GM19468 (cell line): ENCODE results near the gene INPP5B.

Experiments used
- ATAC-seq: cut with Tn5 transposase; IDR thresholded peaks from one replicate; pipeline ENCODE4 v1.9.1; 2021; ENCODE audit warnings: mild to moderate bottlenecking, moderate library complexity, moderate number of reproducible peaks; ENCODE audit not compliant: unreplicated experiment; ENCODE audit errors: extremely low read depth

INPP5B gene

GRCh38 chr1:37879865-37880264 lies 67.0 kb downstream of the INPP5B start:
- ATAC-seq: no peak

- no peak for ATAC-seq
Observed at GRCh38 chr1:37878071-37878470, 68.8 kb downstream of the INPP5B start.

DNA sequence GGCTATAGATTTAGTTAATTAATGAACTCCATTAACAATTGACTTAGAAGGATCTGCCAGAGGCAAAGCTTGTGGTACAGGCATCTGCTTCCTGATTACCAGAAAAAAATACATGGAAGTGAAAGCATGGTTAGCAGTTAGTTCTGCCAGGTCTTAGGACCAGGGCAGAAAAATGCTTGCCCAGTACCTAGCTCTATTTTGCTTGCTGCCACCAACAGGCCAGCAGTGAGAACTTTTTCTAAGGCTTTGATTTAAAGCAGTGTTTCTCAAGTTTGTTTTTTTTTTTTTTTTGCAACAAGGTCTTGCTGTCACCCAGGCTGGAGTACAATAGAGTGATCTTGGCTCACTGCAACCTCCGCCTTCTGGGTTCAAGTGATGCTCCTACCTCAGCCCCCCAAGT lies 71.0 kb downstream of the INPP5B start:
- no peak for ATAC-seq

GRCh38 chr1:37872692-37873091 lies 74.2 kb downstream of the INPP5B start:
- ATAC-seq: no peak

GRCh38 chr1:37868466-37868865 lies 78.4 kb downstream of the INPP5B start:
- no peak for ATAC-seq

DNA sequence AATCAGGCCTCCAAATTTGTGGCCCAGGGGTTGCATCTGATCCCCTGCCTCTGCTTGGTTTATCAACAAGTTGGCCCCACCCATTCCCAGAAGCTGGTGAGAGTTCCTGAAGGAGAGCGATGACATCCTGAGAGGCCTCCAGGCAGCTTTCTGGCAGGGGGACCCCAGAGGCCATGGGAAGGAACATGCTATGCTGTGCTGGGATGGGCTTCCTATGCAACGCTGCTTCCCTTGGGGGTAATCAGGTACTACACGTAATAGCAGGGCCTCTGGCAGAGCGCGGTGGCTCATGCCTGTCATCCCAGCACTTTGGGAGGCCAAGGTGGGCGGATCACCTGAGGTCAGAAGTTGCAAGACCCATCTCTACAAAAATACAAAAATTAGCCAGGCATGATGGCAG lies 79.1 kb downstream of the INPP5B start:
- ATAC-seq: no peak

GRCh38 chr1:37866491-37866890 lies 80.4 kb downstream of the INPP5B start:
- ATAC-seq: no peak

GRCh38 chr1:37865348-37866120 lies 81.3 kb downstream of the INPP5B start:
- no peak for ATAC-seq

DNA sequence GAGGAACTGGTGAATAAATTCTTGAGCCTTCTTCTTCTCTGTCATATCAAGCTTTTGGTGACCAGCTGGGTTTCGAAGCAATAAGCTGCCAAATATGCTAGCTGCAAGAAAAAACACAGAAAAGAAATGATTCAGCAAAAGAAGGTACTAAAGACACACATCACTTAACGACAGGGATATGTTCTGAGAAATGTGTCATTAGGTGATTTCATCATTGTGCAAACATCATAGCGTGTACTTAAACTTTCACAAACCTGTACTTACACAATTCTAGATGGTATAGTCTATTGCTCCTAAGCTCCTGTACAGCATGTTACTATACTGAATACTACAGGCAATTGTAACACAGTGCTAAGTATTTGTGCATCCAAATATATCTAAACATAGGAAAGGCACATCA lies 84.5 kb downstream of the INPP5B start:
- no peak for ATAC-seq

DNA sequence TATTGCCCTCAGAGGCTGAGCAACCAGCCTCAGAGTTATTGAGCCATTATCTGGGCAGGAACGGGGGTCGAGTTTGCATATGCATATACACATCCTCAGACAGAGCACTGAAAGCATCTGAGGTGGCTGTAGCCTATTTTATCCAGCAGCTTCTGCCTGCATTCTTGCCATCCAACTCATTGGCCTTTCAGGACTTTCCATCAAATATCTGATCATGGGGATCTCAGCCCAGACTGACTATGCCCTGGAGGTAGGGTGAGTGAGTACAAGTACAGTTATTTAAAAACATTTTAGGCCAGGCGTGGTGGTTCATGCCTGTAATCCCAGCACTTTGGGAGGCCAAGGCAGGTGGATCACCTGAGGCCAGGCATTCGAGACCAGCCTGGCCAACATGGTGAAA lies 85.7 kb downstream of the INPP5B start:
- ATAC-seq: no peak

GRCh38 chr1:37860346-37860666 lies 86.5 kb downstream of the INPP5B start:
- no peak for ATAC-seq

DNA sequence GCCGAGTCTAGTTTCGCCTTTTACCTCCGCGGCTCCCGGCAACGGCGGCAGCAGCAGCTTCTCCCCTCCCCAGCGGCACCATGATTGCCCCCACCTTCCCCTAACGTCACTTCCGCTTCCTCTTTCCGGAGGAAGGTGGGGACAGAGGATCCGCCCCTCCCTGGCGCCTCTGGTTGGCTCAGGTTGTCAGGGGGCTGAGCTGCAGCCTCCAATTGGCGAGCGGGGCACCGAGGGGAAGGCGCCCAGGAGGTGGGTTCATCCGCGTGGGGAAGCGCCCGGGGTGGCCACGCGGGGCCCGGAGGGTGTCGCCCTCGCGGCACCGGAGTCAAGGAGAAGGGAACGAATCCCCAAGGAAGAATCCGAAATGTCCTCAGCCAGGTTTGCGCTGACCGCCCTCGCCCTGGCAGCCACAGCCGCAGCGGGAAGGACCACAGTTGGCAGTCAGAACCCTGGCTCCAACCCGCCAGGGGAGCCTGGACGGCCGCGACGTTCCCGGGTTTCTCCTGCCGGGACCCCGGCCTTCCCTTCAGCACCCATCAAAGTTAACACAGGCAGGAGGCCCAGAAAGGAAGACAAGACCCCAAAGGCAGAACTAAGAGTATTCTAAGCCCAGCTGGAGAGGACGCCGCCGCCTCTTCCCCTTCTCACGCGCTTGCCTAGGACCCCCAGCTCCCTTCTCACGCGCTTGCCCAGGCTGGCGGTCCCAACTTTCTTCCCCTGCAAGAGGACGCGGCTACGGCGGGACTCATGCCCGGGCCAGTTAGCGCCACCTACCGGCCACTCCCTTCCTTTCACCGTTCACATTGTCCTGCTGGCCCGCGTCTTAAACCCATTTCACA lies 87.1 kb downstream of the INPP5B start, which contains the start of gene MTF1:
TSS of gene MTF1 (minus strand) at position 86 of the 839 bp plus-strand sequence. CDS start 1,934 bp downstream, outside the sequence.
- ATAC-seq: peak; percentile 80

- no peak for ATAC-seq
Observed at GRCh38 chr1:37858931-37859506, 87.8 kb downstream of the INPP5B start.

DNA sequence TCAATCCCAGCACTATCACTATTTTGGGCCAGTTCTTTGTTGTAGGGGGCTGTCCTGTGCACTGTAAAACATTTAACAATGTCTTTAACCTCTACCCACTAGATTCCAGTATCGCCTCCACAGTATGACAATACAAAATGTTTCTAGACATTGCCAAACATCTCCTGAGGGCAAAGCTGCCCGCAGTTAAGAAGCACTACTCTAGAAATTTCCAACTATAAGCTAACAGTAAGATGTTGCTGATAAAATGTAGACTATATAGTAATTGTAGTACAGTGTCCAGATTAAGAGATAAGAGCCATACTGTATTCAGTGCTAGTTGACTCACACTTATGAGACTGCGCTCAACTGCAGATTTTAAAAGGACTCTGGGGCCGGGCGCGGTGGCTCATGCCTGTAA lies 92.4 kb downstream of the INPP5B start:
- ATAC-seq: no peak

DNA sequence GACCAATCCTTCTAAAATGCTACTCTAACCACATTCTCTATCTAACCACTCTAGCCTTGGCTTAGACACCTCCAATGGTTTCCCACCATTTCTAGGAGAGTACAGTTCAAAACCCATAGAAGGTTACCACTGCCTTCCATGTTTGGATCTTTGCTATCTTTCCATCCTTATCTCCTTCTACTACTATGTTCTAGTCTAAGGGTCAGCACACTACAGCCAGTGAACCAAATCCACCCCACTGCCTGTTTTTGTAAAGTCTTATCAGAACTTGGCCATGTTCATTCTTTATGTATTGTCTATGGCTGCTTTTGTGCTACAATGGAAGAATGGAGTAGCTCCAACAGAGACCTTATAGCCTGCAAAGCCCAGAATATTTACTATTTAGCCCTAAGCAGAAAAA lies 93.7 kb downstream of the INPP5B start:
- no peak for ATAC-seq

DNA sequence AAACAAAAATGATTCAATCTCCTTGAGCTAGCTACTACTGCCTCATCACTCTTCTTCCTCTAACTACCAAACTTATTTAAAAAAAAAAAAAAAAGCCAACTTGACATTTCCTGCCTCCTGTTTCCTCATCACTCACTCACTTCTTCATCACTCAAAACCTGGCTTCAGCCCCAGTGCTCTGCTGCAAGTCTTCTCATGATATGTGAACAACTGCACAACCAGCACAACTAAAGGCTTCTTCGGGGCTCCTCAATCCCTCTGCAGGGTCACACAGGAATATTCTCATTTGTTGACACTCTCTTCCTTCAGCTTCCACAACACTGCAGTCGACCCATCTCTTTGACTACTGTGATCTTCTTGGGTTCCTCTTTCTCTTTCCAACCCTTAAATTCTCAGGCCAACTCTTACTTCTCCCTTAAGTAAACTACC lies 95.1 kb downstream of the INPP5B start:
- ATAC-seq: no peak

DNA sequence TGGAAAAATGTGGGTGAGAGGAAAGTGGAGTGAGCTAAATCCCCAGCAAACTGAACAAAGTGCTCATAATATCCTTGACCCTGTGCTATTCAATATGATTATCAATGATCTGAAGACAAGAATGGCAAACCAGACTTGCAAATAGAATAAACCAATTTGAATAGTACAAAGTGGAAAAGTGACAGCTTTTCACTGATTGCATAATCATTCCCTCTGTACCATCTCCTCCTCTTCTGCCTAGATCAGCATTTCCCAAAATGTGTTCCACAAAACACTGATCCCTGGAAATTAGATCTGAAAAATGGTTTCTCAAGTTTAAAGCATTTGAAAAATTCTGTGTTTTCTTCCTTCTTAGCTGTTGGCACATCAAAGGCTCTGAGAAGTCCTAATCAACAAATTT lies 95.6 kb downstream of the INPP5B start:
- no peak for ATAC-seq

DNA sequence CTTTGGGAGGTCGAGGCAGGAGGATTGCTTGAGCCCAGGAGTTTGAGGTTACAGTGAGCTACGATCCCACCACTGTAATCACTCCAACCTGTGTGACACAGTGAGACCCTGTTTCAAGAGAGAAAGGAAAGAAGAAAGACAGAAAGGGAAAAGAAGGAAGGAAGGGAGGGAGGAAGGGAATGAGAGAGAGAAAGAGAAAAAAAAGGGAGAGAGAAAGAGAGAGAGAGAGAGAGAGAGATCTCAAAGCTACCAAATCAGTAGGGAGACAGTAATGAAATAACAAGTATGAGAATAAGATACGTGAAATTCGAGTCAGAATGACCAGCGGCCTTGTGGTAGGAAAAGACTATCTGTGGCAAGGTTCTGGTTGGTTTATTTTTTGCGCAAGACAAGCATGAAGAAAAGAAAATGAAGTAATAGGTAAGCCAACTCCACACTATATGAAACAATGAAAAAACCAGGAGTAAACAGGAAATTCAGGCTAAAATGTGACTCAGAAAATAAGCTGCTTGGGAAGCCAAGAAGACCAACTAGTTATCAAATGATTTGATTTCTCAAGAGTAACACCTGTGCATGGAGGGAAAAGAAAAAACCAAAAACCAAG lies 96.4 kb downstream of the INPP5B start:
- ATAC-seq: no peak

DNA sequence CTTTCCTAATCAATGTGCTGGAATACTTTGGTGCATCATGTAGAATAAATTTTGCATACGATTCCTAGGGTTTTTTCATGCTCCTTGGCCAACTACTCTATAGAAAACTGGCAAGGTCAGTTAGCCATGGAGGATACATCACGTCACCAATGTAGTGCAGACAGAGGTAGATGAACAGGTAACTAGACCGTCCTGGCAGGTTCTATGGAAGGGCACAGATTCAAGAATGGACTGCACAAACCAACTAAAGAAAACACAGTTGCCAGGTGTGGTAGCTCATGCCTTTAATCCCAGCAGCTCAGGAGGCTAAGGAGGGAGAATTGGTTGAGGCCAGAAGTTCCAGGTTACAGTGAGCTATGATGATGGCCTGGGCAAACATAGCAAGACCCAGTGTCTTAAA lies 97.4 kb downstream of the INPP5B start:
- no peak for ATAC-seq

- ATAC-seq: no peak
Observed at GRCh38 chr1:37846647-37847339, 100.1 kb downstream of the INPP5B start.
